AG09309 (cell line): ENCODE measurements around the gene BATF2.
A peak's percentile ranks its signal among the peaks of the same experiment; 100 is the strongest.
"Not testable (repeated sequence)": the region's sequence is repeated elsewhere in the genome, so short reads cannot be mapped to it uniquely, and the experiment has no call there.

Experiments
- DNase-seq: peaks from one replicate; pipeline ENCODE4 v3.0.0-alpha.2; 2010; ENCODE audit warnings: low read depth
- H3K4me3 ChIP-seq: 2 replicates; pipeline ENCODE4 v1.5.1; 2011; ENCODE audit warnings: mild to moderate bottlenecking, low read depth, low read length, moderate library complexity; ENCODE audit not compliant: control insufficient read depth
- CTCF ChIP-seq: IDR thresholded peaks from 2 replicates; pipeline ENCODE4 v1.5.1; 2011; ENCODE audit warnings: mild to moderate bottlenecking, low read depth, low read length, inconsistent platforms; ENCODE audit not compliant: insufficient read depth, control insufficient read depth; ENCODE audit errors: missing control alignments

The BATF2 gene

GRCh38 chr11:65026810-65027209, 30.0 kb upstream of the BATF2 start:
- no peak for DNase-seq
- peak overlapping the region; percentile 78 for H3K4me3 ChIP-seq
- no peak for TF ChIP-seq CTCF

GRCh38 chr11:65023502-65023901, 26.7 kb upstream of the BATF2 start:
- not testable (repeated sequence) for H3K4me3 ChIP-seq, DNase-seq

GRCh38 chr11:65021509-65021908, 24.7 kb upstream of the BATF2 start:
- no peak overlapping the region for H3K4me3 ChIP-seq
- DNase-seq: no peak
- TF ChIP-seq CTCF: no peak

GRCh38 chr11:65021003-65021402, 24.2 kb upstream of the BATF2 start:
- H3K4me3 ChIP-seq: no peak overlapping the region
- DNase-seq: no peak
- TF ChIP-seq CTCF: no peak

- no peak for TF ChIP-seq CTCF
- DNase-seq: no peak
- no peak overlapping the region for H3K4me3 ChIP-seq
These were observed 23.1 kb upstream of the BATF2 start for GRCh38 chr11:65019824-65020223.

- TF ChIP-seq CTCF: no peak
- DNase-seq: no peak
- no peak overlapping the region for H3K4me3 ChIP-seq
These were observed 21.2 kb upstream of the BATF2 start for GRCh38 chr11:65017937-65018336.

GRCh38 chr11:65016705-65017104, 19.9 kb upstream of the BATF2 start:
- no peak for DNase-seq
- no peak for TF ChIP-seq CTCF
- H3K4me3 ChIP-seq: no peak overlapping the region
